HepG2 (cell line): ENCODE data around the gene TST. TPM values are rescaled to one million over a fixed set of nuclear protein-coding genes. Genes with fewer than 3 reads are reported as not detected.

Experiments
- CAMTA2 ChIP-seq: sonication (generic); formaldehyde crosslinking; IDR thresholded peaks from 2 replicates; pipeline ENCODE4 v1.4.0; 2020; ENCODE audit warnings: mild to moderate bottlenecking, missing genetic modification reagents, borderline replicate concordance
- CREB1 ChIP-seq, 2 experiments: fragments of 450-650 bp in 1 of 2; IDR thresholded peaks; 2 replicates each; pipeline ENCODE4 v1.6.1; 2016 to 2017; ENCODE audit warnings: control low read depth in 1 of 2, mild to moderate bottlenecking in 1 of 2, missing compliant biosample characterization in 1 of 2, missing genetic modification characterization in 1 of 2
- CREB3 ChIP-seq: sonication (generic); formaldehyde crosslinking; IDR thresholded peaks from 2 replicates; pipeline ENCODE4 v1.5.0; 2020; ENCODE audit warnings: missing genetic modification reagents
- DR1 ChIP-seq: sonication (generic); formaldehyde crosslinking; IDR thresholded peaks from 2 replicates; pipeline ENCODE4 v1.8.0; 2021; ENCODE audit warnings: mild to moderate bottlenecking, missing genetic modification reagents, inconsistent platforms
- ELF1 ChIP-seq: sonication (generic); formaldehyde crosslinking; IDR thresholded peaks from 2 replicates; pipeline ENCODE4 v1.4.0; 2020; ENCODE audit warnings: missing genetic modification reagents
- FOSL1 ChIP-seq: sonication (generic); formaldehyde crosslinking; IDR thresholded peaks from 2 replicates; pipeline ENCODE4 v1.9.0; 2021; ENCODE audit warnings: missing genetic modification reagents, borderline replicate concordance
- FOSL2 ChIP-seq: sonication (generic); formaldehyde crosslinking; IDR thresholded peaks from 2 replicates; pipeline ENCODE4 v1.4.0; 2020; ENCODE audit warnings: missing genetic modification reagents
- GATAD2A ChIP-seq: IDR thresholded peaks from 2 replicates; pipeline ENCODE4 v1.6.1; 2016
- HDAC1 ChIP-seq: sonication (generic); formaldehyde crosslinking; IDR thresholded peaks from 2 replicates; pipeline ENCODE4 v1.5.1; 2020; ENCODE audit warnings: mild to moderate bottlenecking, missing genetic modification reagents
- JARID2 ChIP-seq: sonication (generic); formaldehyde crosslinking; IDR thresholded peaks from 2 replicates; pipeline ENCODE4 v1.8.1; 2023; ENCODE audit warnings: missing genetic modification reagents, inconsistent platforms; ENCODE audit not compliant: insufficient replicate concordance
- JUNB ChIP-seq: sonication (generic); formaldehyde crosslinking; IDR thresholded peaks from 2 replicates; pipeline ENCODE4 v1.8.0; 2022; ENCODE audit warnings: missing genetic modification reagents, mild to moderate bottlenecking, borderline replicate concordance
- MYPOP ChIP-seq: sonication (generic); formaldehyde crosslinking; IDR thresholded peaks from 2 replicates; pipeline ENCODE4 v1.8.1; 2023; ENCODE audit warnings: mild to moderate bottlenecking, moderate library complexity, missing genetic modification reagents
- RARG ChIP-seq: sonication (generic); formaldehyde crosslinking; IDR thresholded peaks from 2 replicates; pipeline ENCODE4 v1.4.0; 2020; ENCODE audit warnings: low read depth, mild to moderate bottlenecking, missing genetic modification reagents
- SIN3A ChIP-seq: IDR thresholded peaks from 2 replicates; pipeline ENCODE4 v1.6.1; 2011; ENCODE audit warnings: low read depth, mild to moderate bottlenecking, control low read depth, low read length, borderline replicate concordance
- SIX1 ChIP-seq: sonication (generic); formaldehyde crosslinking; IDR thresholded peaks from 2 replicates; pipeline ENCODE4 v1.4.0; 2020; ENCODE audit warnings: missing genetic modification reagents, borderline replicate concordance
- TP53 ChIP-seq: sonication (generic); formaldehyde crosslinking; conservative IDR thresholded peaks from 2 replicates; pipeline ENCODE4 v1.4.0; 2020; ENCODE audit warnings: missing genetic modification reagents
- ZBTB4 ChIP-seq: sonication (generic); formaldehyde crosslinking; IDR thresholded peaks from 2 replicates; pipeline ENCODE4 v1.4.0; 2020; ENCODE audit warnings: missing genetic modification reagents, mild to moderate bottlenecking, borderline replicate concordance
- ZFAT ChIP-seq: sonication (generic); formaldehyde crosslinking; conservative IDR thresholded peaks from 2 replicates; pipeline ENCODE4 v1.8.1; 2023; ENCODE audit warnings: missing genetic modification reagents, inconsistent platforms
- ZNF343 ChIP-seq: sonication (generic); formaldehyde crosslinking; IDR thresholded peaks from 2 replicates; pipeline ENCODE4 v1.4.0; 2020; ENCODE audit warnings: mild to moderate bottlenecking, missing genetic modification reagents
- ZNF503 ChIP-seq: sonication (generic); formaldehyde crosslinking; IDR thresholded peaks from 2 replicates; pipeline ENCODE4 v1.4.0; 2020; ENCODE audit warnings: missing genetic modification reagents
- ZNF703 ChIP-seq: sonication (generic); formaldehyde crosslinking; IDR thresholded peaks from 2 replicates; pipeline ENCODE4 v1.5.1; 2020; ENCODE audit warnings: missing genetic modification reagents, mild to moderate bottlenecking, moderate library complexity, borderline replicate concordance
- ZNF883 ChIP-seq: sonication (generic); formaldehyde crosslinking; IDR thresholded peaks from 2 replicates; pipeline ENCODE4 v1.5.1; 2020; ENCODE audit warnings: mild to moderate bottlenecking, missing genetic modification reagents; ENCODE audit errors: not compliant biosample characterization
- ZSCAN12 ChIP-seq: sonication (generic); formaldehyde crosslinking; IDR thresholded peaks from 2 replicates; pipeline ENCODE4 v1.9.0; 2021; ENCODE audit warnings: mild to moderate bottlenecking, missing genetic modification reagents
- polyA plus RNA-seq, 8 experiments: library from polyadenylated mRNA; depleted of rRNA in 3 of 8; stranded (reverse) in 7 of 8; unstranded in 1 of 8; fragments of >200 nt; fragmentation: Illumina TruSeq in 4 of 8; extraction: Trizol in 4 of 8; gene quantifications; 2 replicates each; pipeline versions ENCODE4 v1.2.1 to v1.2.3, GENCODE V29; 2011 to 2016; ENCODE audit warnings: low read depth in 4 of 8, missing spikeins in 1 of 8, mixed read lengths in 1 of 8; ENCODE audit not compliant: insufficient read depth in 1 of 8
- total RNA-seq, 5 experiments: library from RNA; depleted of rRNA; stranded (reverse); fragments of >200 nt; fragmentation: Illumina TruSeq; extraction: Trizol; gene quantifications; 2 replicates each; pipeline ENCODE4 v1.2.3, GENCODE V29; 2016; ENCODE audit warnings: low read depth in 1 of 5

The TST gene
- total and polyA plus RNA-seq, 2 of the 13 experiments (the other 11 are each of a cell fraction or from before 2014, with no cell fraction given) = 44.6 to 63.6 TPM

GRCh38 chr22:37018815-37019308 is 385 bp downstream of the TST start (continued):
- TF ChIP-seq TP53 (CRISPR knock-in tag) = no peak
- TF ChIP-seq ZNF883 (CRISPR knock-in tag) = no peak
- TF ChIP-seq GATAD2A (CRISPR knock-in tag) = no peak
- TF ChIP-seq FOSL1 = no peak
- no peak for TF ChIP-seq CREB1 (IDR thresholded peaks at IDR 0.05)
- TF ChIP-seq CREB1 (CRISPR knock-in tag; IDR thresholded peaks at IDR 0.05) = no peak
- no peak for TF ChIP-seq ZNF343 (CRISPR knock-in tag)
- no peak for TF ChIP-seq JUNB (CRISPR knock-in tag)
- no peak; the same call in 1 of the 2 replicates for TF ChIP-seq SIN3A
- TF ChIP-seq ELF1 = 0 out of 2 replicates have a peak, but pooled peaks have one; percentile 14
- TF ChIP-seq ZNF703 (CRISPR knock-in tag) = 0 out of 2 replicates have a peak, but pooled peaks have one; percentile 84
- no peak for TF ChIP-seq FOSL2 (CRISPR knock-in tag)
- no peak for TF ChIP-seq CREB3 (CRISPR knock-in tag)
- TF ChIP-seq DR1 = no peak
- TF ChIP-seq JARID2 (CRISPR knock-in tag) = no peak
- no peak for TF ChIP-seq MYPOP (CRISPR knock-in tag)
- TF ChIP-seq CAMTA2 (CRISPR knock-in tag) = no peak
- no peak for TF ChIP-seq SIX1
- no peak for TF ChIP-seq ZNF503 (CRISPR knock-in tag)
- TF ChIP-seq HDAC1 (CRISPR knock-in tag) = no peak; the same call in 1 of the 2 replicates
- TF ChIP-seq ZFAT (CRISPR knock-in tag) = no peak
- TF ChIP-seq RARG = no peak
- no peak for TF ChIP-seq ZBTB4 (CRISPR knock-in tag)
- TF ChIP-seq ZSCAN12 (CRISPR knock-in tag) = no peak
